H1 (cell line): Measurements from ENCODE around the gene CKB. TPM values are rescaled to one million over a fixed set of nuclear protein-coding genes. Genes with fewer than 3 reads are reported as not detected.

Experiments
- EGR1 ChIP-seq: IDR thresholded peaks from 2 replicates; pipeline ENCODE4 v1.6.1; 2011; ENCODE audit warnings: low read depth, low read length, borderline replicate concordance
- EP300 ChIP-seq, 2 experiments: IDR thresholded peaks; 1 replicate in 1 of 2; 2 replicates in 1 of 2; pipeline ENCODE4 v1.6.1; 2011 to 2012; ENCODE audit warnings: low read depth in 2 of 2, low read length in 2 of 2, mild to moderate bottlenecking in 2 of 2, borderline replicate concordance in 1 of 2, inconsistent platforms in 1 of 2, moderate library complexity in 1 of 2
- JUN ChIP-seq: IDR thresholded peaks from 2 replicates; pipeline ENCODE4 v1.6.1; 2011; ENCODE audit warnings: low read depth, mild to moderate bottlenecking, improper control_type of control experiment, low read length
- NANOG ChIP-seq: IDR thresholded peaks from 2 replicates; pipeline ENCODE4 v1.6.1; 2011; ENCODE audit warnings: low read length, low read depth, mild to moderate bottlenecking, inconsistent platforms; ENCODE audit not compliant: insufficient read depth, poor library complexity, severe bottlenecking
- POU5F1 ChIP-seq: IDR thresholded peaks from 2 replicates; pipeline ENCODE4 v1.6.1; 2011; ENCODE audit warnings: low read depth, mild to moderate bottlenecking, low read length, moderate library complexity
- RFX5 ChIP-seq: IDR thresholded peaks from 2 replicates; pipeline ENCODE4 v1.6.1; 2011; ENCODE audit warnings: low read depth, low read length, improper control_type of control experiment, borderline replicate concordance
- SIX5 ChIP-seq: IDR thresholded peaks from 2 replicates; pipeline ENCODE4 v1.6.1; 2011; ENCODE audit warnings: mild to moderate bottlenecking, low read depth, low read length
- TAF1 ChIP-seq: IDR thresholded peaks from 2 replicates; pipeline ENCODE4 v1.6.1; 2011; ENCODE audit warnings: mild to moderate bottlenecking, low read depth, low read length
- TAF7 ChIP-seq: optimal IDR thresholded peaks from 2 replicates; pipeline ENCODE3; 2011; ENCODE audit warnings: low read depth, mild to moderate bottlenecking, inconsistent platforms, low read length, moderate library complexity, borderline replicate concordance
- polyA plus RNA-seq, 7 experiments: library from polyadenylated mRNA; depleted of rRNA in 3 of 7; stranded (reverse) in 5 of 7; unstranded in 2 of 7; fragments of >200 nt in 5 of 7; fragments of 200-250 nt in 2 of 7; gene quantifications; 1 replicate in 5 of 7; 2 replicates in 1 of 7; 4 replicates in 1 of 7; pipeline versions ENCODE4 v1.2.1 to v1.2.3, GENCODE V29; 2011 to 2013; ENCODE audit warnings: missing spikeins in 2 of 7, mixed read lengths in 2 of 7
- total RNA-seq: library from RNA; stranded (reverse); fragmentation: NEBNext Ultra II Directional; extraction: Animal tissue kit (Norgen Biotek cat#: 25700); gene quantifications from 2 replicates; pipeline ENCODE4 v1.2.1, GENCODE V29; 2021
- TF ChIP-seq, protein P1 (sequence below): fragments of 300-600 bp; sonication (generic); IDR thresholded peaks from 2 replicates; pipeline ENCODE4 v1.7.1; 2012; ENCODE audit warnings: low read length, moderate library complexity, mild to moderate bottlenecking, inconsistent platforms; ENCODE audit not compliant: insufficient replicate concordance
- TF ChIP-seq, protein P2 (sequence below): IDR thresholded peaks from 2 replicates; pipeline ENCODE4 v1.6.1; 2011; ENCODE audit warnings: low read length, improper control_type of control experiment

The CKB gene
- total and polyA plus RNA-seq, 2 of the 8 experiments (the other 6 are each of a cell fraction or from before 2014, with no cell fraction given) = 538 to 950 TPM

DNA sequence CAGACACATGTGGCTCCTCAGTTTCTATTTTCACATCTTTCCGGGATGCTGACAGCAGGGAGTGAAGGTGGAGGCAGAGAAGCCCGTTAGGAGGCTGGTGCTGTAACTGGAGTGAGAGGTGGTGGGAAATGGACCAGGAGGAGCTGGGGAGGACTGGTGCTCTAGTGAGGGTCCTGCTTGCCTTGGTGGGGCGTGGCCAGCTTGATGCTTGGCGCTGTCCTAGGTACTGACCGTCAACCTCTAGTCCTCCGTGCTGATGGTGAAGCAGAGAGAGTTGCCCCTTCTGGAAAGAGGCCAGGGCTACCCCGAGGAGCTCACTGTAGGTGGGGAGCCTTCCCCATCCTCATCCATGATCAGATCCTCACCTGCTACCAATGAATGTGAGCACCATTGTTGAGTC, 7.8 kb upstream of the CKB start (continued):
- TF ChIP-seq, protein P1, sequence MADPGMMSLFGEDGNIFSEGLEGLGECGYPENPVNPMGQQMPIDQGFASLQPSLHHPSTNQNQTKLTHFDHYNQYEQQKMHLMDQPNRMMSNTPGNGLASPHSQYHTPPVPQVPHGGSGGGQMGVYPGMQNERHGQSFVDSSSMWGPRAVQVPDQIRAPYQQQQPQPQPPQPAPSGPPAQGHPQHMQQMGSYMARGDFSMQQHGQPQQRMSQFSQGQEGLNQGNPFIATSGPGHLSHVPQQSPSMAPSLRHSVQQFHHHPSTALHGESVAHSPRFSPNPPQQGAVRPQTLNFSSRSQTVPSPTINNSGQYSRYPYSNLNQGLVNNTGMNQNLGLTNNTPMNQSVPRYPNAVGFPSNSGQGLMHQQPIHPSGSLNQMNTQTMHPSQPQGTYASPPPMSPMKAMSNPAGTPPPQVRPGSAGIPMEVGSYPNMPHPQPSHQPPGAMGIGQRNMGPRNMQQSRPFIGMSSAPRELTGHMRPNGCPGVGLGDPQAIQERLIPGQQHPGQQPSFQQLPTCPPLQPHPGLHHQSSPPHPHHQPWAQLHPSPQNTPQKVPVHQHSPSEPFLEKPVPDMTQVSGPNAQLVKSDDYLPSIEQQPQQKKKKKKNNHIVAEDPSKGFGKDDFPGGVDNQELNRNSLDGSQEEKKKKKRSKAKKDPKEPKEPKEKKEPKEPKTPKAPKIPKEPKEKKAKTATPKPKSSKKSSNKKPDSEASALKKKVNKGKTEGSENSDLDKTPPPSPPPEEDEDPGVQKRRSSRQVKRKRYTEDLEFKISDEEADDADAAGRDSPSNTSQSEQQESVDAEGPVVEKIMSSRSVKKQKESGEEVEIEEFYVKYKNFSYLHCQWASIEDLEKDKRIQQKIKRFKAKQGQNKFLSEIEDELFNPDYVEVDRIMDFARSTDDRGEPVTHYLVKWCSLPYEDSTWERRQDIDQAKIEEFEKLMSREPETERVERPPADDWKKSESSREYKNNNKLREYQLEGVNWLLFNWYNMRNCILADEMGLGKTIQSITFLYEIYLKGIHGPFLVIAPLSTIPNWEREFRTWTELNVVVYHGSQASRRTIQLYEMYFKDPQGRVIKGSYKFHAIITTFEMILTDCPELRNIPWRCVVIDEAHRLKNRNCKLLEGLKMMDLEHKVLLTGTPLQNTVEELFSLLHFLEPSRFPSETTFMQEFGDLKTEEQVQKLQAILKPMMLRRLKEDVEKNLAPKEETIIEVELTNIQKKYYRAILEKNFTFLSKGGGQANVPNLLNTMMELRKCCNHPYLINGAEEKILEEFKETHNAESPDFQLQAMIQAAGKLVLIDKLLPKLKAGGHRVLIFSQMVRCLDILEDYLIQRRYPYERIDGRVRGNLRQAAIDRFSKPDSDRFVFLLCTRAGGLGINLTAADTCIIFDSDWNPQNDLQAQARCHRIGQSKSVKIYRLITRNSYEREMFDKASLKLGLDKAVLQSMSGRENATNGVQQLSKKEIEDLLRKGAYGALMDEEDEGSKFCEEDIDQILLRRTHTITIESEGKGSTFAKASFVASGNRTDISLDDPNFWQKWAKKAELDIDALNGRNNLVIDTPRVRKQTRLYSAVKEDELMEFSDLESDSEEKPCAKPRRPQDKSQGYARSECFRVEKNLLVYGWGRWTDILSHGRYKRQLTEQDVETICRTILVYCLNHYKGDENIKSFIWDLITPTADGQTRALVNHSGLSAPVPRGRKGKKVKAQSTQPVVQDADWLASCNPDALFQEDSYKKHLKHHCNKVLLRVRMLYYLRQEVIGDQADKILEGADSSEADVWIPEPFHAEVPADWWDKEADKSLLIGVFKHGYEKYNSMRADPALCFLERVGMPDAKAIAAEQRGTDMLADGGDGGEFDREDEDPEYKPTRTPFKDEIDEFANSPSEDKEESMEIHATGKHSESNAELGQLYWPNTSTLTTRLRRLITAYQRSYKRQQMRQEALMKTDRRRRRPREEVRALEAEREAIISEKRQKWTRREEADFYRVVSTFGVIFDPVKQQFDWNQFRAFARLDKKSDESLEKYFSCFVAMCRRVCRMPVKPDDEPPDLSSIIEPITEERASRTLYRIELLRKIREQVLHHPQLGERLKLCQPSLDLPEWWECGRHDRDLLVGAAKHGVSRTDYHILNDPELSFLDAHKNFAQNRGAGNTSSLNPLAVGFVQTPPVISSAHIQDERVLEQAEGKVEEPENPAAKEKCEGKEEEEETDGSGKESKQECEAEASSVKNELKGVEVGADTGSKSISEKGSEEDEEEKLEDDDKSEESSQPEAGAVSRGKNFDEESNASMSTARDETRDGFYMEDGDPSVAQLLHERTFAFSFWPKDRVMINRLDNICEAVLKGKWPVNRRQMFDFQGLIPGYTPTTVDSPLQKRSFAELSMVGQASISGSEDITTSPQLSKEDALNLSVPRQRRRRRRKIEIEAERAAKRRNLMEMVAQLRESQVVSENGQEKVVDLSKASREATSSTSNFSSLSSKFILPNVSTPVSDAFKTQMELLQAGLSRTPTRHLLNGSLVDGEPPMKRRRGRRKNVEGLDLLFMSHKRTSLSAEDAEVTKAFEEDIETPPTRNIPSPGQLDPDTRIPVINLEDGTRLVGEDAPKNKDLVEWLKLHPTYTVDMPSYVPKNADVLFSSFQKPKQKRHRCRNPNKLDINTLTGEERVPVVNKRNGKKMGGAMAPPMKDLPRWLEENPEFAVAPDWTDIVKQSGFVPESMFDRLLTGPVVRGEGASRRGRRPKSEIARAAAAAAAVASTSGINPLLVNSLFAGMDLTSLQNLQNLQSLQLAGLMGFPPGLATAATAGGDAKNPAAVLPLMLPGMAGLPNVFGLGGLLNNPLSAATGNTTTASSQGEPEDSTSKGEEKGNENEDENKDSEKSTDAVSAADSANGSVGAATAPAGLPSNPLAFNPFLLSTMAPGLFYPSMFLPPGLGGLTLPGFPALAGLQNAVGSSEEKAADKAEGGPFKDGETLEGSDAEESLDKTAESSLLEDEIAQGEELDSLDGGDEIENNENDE = no peak
- TF ChIP-seq JUN (no peak), TAF7 (no peak), EGR1 (no peak), SIX5 (no peak), TAF1 (no peak), RFX5 (no peak), POU5F1 (no peak), NANOG (no peak), EP300 (IDR thresholded peaks at IDR 0.05; ENCODE audit: borderline replicate concordance in 1 of 2, low read depth in 2 of 2, low read length in 2 of 2) (no peak)
- TF ChIP-seq, protein P2, sequence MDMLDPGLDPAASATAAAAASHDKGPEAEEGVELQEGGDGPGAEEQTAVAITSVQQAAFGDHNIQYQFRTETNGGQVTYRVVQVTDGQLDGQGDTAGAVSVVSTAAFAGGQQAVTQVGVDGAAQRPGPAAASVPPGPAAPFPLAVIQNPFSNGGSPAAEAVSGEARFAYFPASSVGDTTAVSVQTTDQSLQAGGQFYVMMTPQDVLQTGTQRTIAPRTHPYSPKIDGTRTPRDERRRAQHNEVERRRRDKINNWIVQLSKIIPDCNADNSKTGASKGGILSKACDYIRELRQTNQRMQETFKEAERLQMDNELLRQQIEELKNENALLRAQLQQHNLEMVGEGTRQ = no peak
